ENCODE results near the gene RESP18. TPM values are rescaled to one million over a fixed set of nuclear protein-coding genes. Genes with fewer than 3 reads are reported as not detected.
A peak's percentile ranks its signal among the peaks of the same experiment; 100 is the strongest.
"Not testable (repeated sequence)": the region's sequence is repeated elsewhere in the genome, so short reads cannot be mapped to it uniquely, and the experiment has no call there.

The RESP18 gene
- total RNA-seq, 1 donor from 2014 or later: not detected

GRCh38 chr2:219325136-219325535 lies 7.4 kb downstream of the RESP18 start:
- no peak for DNase-seq

- no peak for DNase-seq
Observed at GRCh38 chr2:219323434-219323833, 9.1 kb downstream of the RESP18 start.

GRCh38 chr2:219314804-219315468 lies 17.6 kb downstream of the RESP18 start:
- no peak for DNase-seq

- not testable (repeated sequence) for DNase-seq
Observed at GRCh38 chr2:219312683-219313263, 19.8 kb downstream of the RESP18 start.

- DNase-seq: no peak
Observed at GRCh38 chr2:219309278-219309677, 23.3 kb downstream of the RESP18 start, which contains the start of gene PTPRN. PTPRN (minus strand) TSS chr2:219309401; CDS start chr2:219309332, 69 bp downstream.

GRCh38 chr2:219308142-219309101 lies 24.1 kb downstream of the RESP18 start:
- no peak for DNase-seq

GRCh38 chr2:219306047-219306446 lies 26.5 kb downstream of the RESP18 start:
- no peak for DNase-seq

GRCh38 chr2:219304223-219304622 lies 28.3 kb downstream of the RESP18 start:
- DNase-seq: no peak

- DNase-seq: no peak
Observed at GRCh38 chr2:219302412-219302968, 30.1 kb downstream of the RESP18 start.

- no peak for DNase-seq
Observed at GRCh38 chr2:219300022-219300421, 32.5 kb downstream of the RESP18 start.

- DNase-seq: no peak
Observed at GRCh38 chr2:219299372-219299760, 33.2 kb downstream of the RESP18 start.

- peak; percentile 50 for DNase-seq
Observed at GRCh38 chr2:219298759-219299371, 33.7 kb downstream of the RESP18 start.

GRCh38 chr2:219297766-219298456 lies 34.6 kb downstream of the RESP18 start:
- DNase-seq: no peak

GRCh38 chr2:219296631-219297391 lies 35.7 kb downstream of the RESP18 start:
- DNase-seq: no peak

GRCh38 chr2:219296142-219296541 lies 36.4 kb downstream of the RESP18 start:
- DNase-seq: no peak

GRCh38 chr2:219294356-219295351 lies 37.9 kb downstream of the RESP18 start:
- DNase-seq: peak; percentile 71

- no peak for DNase-seq
Observed at GRCh38 chr2:219293736-219294231, 38.8 kb downstream of the RESP18 start.

- DNase-seq: no peak
Observed at GRCh38 chr2:219292616-219293015, 39.9 kb downstream of the RESP18 start.

- DNase-seq: no peak
Observed at GRCh38 chr2:219291910-219292490, 40.5 kb downstream of the RESP18 start.

All from skin of body (tissue), 2 donors.